ENCODE data around the gene NAALADL1.

DNA sequence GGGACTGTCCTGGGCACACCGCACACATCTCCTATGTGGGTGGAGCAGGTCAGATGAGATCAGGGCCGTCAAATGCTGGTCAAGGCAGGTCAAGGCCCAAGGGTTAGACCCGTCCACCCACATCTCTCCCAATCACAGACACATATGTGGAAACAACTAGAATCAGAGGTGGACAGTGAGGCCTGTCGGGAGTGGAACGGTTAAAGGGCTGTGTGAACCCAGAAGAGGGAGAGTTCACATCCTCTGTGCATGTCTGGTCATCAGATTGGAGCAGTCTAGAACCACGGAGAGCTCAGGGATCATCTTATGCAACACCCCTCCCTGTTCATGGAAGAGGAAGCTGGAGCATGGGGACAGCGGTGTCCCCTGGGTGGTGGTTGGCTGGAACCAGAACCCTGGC, 38.5 kb downstream of the NAALADL1 start:
- TF ChIP-seq POLR2A (IDR thresholded peaks at IDR 0.05; ENCODE audit: low read length) (no peak), GATA1 (IDR thresholded peaks at IDR 0.05; ENCODE audit: low read depth, low read length) (no peak)

All from erythroblast (primary cell).